D341Med (cell line): ENCODE measurements around the gene PDXDC1.
"Not testable (repeated sequence)": the region's sequence is repeated elsewhere in the genome, so short reads cannot be mapped to it uniquely, and the experiment has no call there.

Experiments used
- DNase-seq: peaks from one replicate; pipeline ENCODE4 v3.0.0; 2012; ENCODE audit warnings: low spot score

The PDXDC1 gene

DNA sequence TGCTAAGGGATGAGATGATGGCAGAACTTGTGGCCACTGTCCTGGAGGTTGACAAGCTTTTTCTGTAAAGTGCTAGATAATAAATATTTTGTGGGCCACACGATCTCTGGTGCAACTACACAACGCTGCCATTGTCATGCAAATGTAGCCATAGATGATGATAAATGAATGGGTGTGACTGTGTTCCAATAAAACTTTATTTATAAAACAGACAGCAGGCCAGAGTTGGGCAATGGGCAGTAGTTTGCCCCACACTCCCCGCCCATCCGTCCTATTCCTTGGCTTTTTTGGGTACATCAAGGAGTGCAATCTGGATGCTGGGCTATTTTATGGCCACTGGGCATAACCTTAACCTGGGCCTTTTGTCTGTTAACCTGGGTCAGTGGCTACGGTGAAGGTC, 184.8 kb downstream of the PDXDC1 start:
- DNase-seq = not testable (repeated sequence)

DNA sequence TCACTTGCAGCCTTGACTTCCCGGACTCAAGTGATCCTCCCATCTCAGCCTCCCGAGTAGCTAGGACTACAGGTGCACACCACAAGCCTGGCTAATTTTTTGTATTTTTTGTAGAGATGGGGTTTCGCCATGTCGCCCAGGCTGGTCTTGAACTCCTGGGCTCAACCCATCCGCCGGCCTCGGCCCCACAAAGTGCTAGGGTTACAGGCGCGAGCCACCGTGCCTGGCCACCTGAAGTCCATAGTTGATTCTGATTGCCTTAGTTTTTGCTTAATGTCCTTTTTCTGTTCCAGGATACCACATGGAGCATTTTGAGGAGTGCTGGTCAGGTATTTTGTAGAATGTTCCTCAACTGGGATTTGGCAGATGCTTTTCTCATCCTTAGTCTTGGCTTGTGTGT, 185.7 kb downstream of the PDXDC1 start:
- not testable (repeated sequence) for DNase-seq

DNA sequence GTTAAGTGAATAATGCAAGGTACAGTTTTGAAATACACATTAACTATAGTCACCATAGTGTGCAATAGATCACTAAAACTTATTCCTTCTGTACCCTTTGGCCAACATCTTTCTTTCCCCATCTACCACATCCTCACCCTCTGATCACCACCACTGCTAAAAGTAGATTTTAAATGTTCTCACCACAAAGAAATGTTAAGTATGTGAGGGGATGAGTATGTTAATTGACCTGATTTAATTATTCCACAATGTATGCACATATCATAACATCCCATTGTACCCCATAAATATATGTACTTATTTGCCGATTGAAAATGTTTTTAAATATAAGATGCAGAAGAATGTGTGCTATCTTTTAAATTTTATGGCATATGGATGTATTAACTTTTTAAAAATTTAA, 188.2 kb downstream of the PDXDC1 start:
- not testable (repeated sequence) for DNase-seq

DNA sequence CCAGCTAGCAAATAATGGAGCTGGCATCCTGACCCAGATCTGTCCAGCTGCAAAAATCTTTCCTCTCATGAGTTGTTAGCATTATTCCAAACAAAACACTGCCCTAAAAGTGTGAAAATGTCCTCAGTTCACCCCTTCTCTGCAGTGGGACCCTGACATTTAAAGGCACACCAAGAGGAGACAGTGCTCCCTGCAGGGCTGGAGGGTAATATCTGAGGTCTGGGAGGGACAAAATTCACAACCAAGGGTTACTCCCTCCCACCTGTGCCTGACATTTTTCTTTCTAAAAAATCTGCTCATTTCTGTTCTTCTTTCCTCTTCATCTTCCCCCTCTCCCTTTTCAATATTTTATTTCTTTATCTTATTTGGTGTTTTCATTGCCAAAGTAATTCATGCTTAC, 191.4 kb downstream of the PDXDC1 start:
- not testable (repeated sequence) for DNase-seq

DNA sequence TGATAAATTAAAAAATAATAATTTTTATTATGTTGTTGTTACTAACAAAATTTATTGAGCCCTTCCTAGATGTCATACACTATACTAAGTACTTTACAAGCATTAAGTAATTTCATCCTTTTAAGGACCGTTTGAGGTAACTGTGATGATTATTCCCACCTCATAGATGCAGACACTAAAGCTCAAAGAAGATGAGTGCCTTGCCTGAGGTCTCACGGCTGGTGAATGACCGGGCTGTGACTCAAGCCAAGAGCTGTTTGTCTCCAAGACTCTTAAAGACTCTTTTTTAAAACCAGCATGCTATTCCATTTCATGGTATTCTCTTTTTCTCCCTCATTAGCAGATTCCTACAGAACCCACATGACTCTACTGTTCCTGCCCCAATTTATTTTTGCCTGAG, 193.5 kb downstream of the PDXDC1 start:
- not testable (repeated sequence) for DNase-seq

DNA sequence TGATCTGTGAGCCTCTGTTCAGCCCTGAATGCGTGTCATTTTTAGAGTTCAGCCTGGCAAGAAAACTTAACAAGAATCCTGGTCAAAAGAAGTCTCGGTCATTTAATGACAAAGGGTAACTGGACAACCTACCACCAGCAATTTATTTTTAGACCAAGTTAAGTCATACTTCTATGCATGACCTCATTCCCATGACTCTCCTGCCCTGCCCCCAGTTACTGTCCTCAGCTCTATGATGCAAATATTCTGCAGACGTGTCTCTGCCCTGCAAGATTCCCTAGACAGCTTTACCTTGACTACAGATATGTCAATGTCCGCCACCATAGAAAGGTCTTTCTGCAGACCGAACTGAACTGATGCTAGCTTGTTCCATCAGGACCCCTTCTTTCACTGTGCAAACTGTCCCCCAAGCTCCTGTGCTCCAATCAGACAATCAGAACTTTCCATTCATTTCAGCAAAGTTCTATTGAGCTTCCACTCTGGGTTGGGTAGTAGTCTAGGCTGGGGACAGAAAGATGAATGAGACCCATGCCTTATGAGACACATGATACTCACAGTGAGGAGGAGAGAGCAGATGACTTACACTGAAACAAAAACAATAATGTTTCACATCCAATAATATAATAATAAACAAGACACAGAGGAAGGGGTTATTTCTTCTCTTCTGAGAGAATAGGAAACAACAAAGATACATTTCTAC, 194.3 kb downstream of the PDXDC1 start:
- DNase-seq = not testable (repeated sequence)

DNA sequence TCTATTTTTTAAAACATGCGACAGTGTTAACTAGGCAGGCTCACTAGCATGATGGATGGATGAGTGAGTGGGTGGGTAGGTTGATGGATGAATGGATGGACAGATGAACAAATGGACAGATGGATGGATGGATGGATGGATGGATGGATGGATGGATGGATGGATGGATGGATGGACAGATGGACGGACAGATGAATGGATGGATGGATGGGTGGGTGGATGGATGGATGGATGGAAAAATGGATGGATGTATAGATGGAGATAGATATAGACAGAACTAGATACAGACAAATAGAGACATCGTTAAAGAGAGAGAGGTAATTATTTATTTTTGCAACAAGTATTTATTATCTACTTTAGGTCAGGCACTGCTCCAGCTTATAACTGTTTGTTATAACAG, 205.1 kb downstream of the PDXDC1 start:
- DNase-seq = not testable (repeated sequence)

DNA sequence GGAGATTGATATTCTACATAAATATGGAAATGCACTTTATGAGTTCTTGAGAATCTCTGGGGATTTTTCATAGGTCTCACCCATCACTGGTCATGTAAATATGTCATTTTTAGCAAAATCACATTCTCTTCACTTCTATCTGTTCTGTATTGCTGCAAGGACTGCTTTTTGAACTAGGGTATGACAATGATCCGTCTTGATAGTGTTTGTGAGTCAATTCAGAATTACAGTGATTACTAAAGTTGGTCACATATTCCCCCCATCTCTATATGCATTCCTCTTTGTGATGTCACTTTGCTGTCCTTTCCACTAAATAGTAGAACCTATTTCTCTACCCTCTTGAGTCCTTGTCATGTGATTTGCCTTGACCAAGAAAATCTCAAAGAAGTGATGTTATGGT, 206.1 kb downstream of the PDXDC1 start:
- not testable (repeated sequence) for DNase-seq

DNA sequence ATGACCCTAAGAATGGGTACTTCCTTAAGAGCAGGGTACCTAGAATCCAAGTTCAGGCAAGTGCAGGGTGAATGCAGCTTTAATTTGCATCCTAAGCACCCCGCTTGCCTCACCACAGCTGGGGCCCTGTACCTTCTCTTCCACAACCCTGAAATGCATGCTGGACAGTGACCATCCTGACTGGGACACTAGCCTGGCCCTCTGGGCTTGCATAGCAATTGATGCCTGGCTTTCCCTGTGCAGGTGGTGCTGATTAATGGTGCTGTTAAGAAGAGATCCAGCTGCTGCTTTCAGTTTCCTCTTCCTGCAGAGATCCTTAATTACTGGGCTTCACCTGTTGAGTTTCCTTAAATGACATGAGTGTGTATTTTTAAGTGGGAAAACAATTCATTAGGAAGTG, 209.2 kb downstream of the PDXDC1 start:
- not testable (repeated sequence) for DNase-seq
